NCI-H526 (cell line): ENCODE measurements around the gene TAF4.

ENCODE experiments used
- DNase-seq, 2 experiments: peaks; one replicate each; lab custom pipeline; 2025; lab: John Stamatoyannopoulos, UW

Gene TAF4

DNA sequence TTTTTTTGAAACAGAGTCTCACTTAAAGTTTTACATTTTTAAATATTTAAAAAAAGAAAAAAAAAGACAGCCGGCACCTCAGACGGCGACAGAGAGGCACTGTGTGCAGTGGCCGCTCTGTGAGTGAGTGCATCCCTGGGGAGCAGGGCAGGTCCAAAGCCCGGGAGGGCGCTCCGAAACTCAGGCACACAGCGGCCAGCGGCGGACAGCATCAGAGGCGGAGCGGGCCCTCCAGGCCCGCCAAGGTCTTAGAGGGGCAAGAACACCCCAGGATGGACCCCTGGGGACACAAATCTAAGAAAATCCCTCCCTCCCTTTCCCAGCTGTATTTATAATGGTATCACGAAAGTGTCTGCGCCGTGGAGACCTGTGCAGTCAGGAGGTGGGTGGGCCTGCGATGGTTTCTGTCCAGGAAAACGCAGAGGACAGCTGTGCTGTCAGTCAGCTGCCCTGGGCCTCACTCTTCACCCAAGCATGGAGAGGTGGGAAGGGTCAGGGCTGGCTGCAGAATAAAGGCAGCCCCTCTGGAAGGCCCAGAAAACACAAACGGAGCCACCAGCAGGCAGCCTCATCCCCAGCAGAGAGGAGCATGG, 43.8 kb downstream of the TAF4 start:
- no peak for DNase-seq

DNA sequence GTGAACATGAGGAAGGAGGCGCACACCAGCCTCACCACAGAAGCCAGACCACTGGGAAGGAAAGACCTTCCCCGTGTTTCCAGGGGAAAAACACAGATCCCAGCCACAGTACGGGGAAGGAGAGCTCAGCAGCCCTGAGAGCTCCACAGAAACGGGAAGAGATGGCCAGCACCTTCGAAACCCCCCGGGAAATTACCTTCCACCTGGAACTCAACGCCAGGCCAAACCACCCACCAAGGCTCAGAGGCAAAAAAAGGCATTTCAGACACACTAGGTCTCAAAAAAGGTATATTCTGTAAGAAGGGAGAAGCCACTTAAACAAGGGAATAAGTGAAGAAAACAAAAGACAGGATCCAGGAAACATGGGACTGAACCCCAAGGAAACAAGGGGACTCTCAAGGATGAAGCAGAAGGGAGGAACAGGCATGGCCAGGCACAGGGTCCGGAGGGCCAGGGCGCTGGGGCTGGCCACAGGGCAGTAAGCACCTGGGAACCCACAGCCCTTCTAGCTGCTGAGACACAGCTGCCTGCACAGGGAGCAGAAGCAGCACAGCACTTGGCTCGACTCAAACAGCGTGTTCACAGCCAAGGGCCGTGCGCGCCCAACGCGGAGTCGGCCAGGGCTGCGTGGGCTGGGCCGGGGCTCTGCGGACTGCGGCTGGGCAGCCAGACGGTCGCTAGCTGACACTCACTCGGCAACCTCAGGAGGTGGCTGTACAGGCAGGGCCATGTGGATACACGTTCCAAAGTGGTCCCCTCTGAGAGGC, 44.6 kb downstream of the TAF4 start:
- DNase-seq, result peak in 1 of 2 experiments; percentile 34

DNA sequence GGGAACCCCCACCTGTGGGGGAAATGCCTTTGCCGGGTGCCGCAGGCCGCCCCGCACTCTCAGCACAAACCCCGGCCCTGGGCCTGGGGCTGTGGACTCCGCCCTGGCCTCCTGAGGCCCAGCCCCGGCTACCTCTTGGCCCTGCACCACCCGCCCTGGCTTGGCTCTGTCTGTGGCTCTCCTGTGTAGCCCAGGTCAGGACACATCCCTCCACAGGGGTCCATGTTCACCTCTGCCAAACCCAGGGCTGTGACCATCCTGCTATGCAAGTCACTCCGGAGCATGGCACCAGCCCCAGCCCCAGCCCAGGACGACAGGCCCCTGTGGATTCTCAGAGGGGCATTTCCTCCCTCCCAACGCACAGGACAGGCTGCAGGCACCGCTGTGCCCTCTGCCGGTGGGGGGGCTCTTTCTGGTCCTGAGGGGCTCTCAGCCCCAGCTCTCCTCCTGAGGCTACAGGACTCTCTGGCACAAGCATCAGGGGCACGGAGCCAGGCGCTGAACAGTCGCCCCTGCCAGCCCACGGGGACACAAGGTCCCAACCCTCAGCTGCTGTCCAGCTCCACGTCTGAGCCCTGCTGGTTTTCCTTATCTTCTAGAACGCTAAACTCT, 45.7 kb downstream of the TAF4 start:
- DNase-seq, result no peak

DNA sequence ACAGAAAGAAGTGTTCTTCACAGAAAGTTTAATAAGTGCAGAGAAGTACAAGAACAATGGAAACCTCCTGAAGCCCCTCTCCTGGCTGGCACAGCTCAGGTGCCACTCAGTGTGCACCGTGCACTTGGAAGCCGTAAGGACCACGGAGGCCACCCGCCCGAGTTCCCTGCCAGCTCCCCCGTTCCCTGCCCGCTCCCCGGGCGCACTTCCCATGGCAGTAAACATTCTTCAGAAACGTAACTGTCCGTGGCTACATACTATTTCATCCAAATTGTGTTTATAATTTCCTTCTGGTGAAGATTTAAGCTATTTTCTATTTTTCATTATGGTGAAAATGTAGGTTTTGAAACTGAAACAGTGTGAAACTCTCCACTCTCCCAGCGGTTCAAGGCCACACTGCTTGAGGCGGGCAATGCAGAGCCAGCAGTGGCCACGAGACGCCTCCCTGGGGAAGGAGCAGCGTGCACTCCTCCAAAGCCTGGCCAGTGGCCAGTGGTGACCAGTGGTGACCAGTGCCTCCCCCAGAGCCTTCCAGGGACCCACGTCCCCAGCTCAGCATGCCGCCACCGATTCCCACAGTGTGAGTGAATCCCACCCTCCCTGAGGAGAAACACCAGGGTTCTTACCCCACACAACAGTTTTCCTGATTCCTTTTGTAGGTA, 46.4 kb downstream of the TAF4 start:
- DNase-seq, result no peak

DNA sequence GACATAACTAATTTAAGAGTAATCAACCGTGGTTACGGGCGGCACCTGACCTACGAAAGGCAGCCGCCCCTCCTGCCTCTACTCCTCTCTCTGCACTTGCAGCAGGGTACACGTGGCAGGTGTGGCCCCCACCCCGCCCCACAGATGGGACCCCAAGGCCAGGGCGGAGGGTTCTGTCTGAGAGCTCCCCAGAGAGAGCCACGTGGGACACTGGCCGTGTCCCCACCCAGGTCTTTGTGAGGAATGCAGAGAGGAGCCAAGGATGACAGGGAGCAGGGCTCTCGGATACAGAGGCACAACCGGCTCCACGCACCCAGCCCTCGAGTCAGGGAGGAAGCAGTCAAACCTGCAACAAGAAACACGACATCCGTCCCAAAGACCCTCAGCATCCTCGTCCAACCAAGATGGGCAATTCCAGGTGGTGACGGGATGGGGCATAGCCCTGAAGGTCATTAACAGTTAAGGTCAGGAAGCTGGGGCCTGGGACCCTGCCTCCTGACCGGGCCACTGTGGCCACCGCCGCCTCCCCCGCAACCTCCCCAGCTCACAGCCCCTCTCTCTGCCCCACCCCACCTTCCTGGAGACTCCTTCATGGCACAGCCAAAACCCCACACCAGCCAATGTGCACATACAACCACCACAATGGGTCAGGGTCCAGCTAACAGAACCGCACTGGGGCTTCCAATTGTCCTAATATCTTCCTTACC, 47.1 kb downstream of the TAF4 start:
- DNase-seq, result no peak

DNA sequence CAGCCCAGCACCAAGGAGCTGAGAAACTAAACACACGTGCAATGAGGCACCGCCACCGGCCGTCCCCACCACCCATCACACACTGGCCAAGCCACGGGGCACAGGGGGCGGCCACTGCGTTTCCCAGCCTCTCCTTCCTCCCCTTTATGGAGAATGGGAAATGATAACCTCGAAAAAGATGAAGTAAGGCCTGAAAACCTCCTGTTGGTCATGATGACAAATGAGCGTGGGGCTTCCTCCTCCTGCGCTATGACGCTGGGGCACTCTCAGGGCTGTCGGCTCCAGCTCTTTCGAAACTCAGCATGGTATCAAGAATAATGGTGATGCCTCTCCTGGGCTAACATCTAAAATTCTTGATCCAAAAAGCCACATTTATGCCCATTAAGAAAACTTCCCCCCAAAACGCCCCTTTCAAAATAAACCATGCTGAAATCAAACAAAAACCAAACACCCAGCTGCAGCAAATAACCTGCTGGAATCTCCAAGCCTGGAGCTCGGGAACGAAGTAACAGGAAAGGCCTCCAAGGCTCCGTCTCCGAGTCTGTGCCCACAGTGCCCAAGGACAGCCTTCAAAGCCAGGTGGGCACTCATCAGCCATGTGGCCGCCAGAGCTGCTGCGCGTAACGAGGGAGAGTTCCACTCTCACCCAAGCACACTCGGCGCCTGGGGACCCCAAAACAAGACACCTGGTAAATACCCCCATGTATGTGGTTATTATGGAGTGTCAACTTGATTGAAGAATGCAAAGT, 50.0 kb downstream of the TAF4 start:
- DNase-seq, result no peak

DNA sequence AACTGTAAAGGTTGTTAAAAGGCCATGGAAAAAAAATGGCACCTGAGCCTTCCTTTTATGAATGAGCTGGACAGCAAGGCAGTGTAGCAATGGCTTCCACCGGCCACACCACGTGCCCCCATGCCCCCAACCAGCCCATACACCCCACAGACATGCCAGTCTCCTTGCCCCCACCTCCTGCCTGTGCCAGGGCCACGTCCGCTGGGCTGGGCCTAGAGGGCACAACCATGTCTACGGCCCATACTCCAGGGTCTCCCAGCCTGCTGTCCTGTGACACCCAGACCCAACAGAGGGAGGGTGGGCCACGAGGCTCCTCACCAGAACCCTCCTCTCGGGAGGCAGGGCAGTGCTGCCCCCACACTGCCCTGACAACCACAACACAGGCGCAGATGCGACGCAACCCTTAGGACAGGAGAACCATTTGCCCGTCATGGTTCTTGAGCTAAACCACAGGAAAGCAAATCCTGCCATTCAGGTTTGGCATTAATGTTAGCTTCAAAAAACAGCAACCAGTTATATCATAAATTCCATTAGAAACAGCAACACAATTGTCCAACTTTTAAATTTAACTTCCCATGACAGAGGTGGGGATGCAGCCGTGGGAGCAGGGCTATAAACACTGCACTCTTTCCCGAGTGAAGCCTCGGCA, 50.7 kb downstream of the TAF4 start:
- no peak for DNase-seq

DNA sequence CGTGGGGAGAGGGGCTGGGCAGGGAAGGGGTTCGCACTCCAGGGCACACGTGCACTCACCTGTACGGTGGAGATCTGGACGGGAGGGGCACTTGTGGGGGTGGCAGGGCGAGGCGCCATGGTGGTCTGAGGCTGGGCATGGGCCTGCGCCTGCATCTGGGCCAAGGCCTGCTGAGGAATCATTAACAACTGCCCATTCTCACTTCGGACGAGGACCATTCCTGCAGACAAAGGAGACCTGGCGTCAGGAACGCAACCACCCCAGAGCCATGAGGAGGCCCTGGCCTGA, 51.2 kb downstream of the TAF4 start:
- no peak for DNase-seq

DNA sequence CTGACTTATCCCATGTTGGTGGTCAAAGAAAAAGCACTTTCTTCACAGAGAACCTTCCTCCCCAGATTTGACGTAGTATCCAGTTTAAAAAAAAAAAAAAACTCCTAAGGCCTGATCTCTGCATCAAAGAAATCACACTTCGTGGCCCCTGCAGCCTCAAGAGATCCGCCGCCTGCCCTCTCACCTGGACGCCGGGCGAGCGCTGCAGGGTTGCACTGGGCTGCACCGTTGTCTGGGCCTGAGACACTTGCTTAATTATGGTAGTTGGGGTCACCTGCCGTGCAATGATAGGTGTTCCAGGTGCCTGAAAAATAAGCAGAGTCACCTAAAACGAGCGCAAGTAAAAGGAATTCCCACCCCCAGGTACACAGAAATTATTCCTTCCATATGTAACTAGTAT, 53.0 kb downstream of the TAF4 start:
- DNase-seq, result no peak

DNA sequence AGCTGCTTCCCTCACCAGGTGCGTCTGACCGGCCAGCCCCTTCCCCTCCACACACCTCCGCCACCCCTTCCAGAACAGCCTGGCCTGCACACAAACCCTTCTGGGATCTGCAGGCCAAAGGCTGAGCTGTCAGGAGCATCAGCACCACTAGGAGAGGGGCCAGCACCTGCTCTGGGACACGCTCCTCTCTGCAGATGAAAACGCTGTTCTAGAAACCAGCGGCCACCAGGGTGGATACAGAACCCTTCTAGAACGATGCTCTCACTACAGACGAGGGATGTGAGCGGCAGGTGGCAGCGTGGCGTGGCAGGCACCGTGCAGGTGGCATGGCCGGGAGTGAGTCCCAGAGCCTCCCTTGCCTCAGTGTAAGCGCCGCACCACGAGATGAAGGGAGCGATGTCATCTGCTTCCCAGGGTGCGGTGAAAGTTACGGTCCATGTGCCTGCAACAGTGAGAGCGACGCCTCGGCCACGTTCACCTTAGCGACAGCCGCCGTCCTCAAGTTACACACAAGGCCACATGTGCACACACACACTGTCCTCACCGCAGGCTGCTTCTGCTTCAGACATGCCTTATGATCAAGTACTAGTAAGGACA, 53.6 kb downstream of the TAF4 start:
- DNase-seq, result peak in 1 of 2 experiments; percentile 32

DNA sequence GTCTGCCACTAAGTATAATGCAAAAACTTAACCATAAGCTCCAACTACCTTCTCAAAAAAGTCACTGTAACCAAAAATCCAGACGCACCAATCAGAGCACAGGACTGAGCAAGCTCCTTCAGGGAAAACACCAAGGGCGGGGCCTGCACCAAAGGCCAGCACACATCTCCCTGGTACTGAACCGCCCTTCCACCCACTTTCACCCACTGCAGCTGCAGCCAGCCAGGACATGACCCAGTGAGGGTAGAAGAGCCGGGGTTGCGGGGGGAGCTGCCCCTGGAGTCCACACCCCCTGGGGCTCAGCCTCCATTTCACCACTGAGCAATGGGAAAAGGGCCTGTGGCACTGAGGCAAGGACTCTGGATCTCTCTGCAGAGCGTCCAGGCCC, 54.3 kb downstream of the TAF4 start:
- peak in 1 of 2 experiments; percentile 54 for DNase-seq

DNA sequence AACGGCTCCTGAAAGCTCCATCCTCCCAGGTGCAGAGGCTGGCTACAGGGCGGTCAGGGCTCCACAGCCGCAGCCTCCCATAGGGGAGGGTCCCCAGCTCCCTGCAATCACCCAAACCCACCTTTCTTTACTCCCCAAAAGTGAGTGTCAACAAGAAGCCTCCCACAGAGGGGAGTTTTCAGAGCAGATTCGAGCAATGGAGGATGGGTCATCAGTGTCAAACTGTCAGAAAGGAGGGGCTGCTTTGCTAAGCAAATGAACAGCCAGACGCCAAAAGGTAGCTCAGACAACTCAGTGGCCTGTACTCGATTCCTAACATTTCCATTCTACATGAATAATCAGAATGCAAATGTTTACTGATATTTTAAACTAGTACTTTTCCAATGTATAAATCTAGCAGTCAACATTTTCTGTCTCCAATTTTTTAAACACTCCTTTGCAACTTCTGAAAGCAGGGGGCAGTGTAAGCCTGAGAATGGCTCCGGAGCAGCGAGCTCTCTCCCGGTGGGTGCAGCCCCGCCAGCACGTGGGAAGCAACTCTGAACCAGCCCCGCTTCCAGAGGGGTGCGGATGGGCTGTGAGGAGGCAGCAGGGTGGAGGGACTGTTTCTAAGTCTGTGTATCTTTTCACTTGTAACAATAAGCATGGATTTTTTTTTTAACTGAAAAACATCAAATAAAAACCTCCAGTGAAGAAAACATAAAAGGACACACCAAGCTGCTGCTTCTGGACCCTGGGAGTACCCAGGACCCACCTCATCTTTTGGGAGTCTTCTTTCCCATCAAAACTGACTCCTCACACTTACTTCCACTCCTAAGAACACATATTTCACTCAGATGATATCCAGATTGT, 54.9 kb downstream of the TAF4 start:
- peak; percentile 97 to 98 for DNase-seq

DNA sequence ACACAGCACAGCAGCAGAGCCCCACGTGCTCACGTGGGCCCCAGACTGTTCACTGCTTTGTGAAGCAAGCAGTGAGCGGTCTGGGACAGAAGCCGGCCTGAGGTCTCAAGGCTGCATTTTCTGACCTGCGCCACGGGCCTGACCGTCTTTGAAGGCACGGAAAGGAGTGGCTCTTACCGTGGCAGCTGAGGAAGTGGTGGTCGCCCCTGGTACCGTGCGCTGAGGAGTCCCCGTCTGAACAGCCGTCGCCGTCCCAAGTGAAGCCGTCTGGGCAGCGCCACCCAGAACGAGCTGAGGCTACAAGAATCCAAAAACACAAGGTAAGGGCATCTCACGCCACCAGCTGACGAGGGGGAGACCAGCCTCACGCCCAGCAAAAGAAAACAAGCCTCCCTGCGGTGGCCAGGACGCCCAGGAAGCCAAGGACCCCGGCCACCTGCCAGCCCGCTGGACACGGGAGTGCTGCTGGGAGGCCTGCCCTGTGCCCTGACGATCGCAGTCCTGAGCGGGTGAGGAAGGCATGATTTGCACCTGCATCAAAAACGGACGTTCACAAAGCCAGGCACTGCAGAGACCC, 55.7 kb downstream of the TAF4 start:
- peak in 1 of 2 experiments; percentile 59 for DNase-seq

DNA sequence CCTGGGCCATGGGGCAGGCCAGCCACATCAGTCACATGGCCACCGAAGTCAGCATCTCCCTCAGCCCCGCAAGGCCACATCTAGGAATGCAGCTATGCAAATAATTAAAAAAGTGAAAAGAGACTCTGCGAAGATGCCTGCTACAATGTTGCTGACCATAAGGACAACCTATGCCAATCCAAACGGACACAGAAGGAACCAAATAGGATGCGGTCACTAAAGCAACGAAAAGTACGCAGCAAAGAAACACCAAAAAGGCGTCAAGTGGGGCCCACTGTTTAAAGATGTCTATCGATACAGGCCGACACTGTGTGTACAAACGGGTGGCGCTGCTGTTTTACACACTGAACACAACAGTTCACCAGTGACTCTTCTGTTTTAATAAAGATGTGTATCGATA, 56.4 kb downstream of the TAF4 start:
- DNase-seq, result peak; percentile 42 to 70

DNA sequence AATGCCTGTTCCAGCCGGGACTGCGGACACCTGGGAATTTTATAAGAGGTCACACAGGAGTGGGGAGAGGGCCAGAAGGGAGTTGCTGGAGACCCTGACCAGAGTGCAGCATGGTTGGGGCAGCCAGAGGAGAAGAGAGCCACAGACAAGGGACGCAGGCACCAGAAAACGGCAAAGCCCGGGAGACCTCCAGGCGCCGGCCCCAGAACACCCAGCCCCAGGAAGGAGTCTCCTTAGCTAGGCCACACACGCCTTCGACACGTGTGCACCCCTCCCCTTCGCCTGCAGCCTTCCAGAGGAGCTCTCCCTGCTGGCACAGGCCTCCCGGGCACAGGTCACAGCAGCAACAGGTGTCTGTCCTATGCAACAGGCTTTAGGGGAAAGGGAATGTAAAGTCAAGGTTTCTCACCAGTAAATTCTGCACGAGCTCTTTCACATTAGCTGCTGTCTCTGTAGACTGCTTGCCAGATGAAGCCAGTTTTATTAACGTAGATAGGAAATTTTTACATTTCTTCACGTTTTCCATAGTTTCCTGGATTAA, 57.0 kb downstream of the TAF4 start:
- peak in 1 of 2 experiments; percentile 33 for DNase-seq

DNA sequence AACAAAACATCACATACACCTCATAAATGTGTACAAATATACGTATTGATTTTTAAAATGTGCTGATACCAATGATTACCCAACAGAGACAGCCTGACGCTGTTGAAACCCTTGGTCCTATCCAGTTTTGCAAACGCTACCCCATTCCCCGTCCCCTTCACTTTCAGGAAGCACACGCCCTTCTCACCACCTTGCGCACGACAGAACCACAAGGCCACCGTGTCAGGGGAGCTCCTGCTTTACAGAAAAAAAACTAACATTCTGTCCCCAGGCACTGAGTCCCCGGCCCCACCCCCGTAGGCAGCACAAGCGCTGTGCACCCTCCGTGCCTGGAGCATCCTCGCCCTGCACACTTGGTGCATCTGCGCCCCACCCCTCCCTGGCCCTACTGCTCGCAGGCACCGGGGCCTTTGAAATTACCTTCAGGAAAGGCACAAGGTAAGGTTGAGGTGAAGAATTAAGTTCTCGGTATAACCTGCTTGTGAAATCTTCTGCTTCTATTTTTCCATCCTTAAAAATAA, 58.5 kb downstream of the TAF4 start:
- no peak for DNase-seq

DNA sequence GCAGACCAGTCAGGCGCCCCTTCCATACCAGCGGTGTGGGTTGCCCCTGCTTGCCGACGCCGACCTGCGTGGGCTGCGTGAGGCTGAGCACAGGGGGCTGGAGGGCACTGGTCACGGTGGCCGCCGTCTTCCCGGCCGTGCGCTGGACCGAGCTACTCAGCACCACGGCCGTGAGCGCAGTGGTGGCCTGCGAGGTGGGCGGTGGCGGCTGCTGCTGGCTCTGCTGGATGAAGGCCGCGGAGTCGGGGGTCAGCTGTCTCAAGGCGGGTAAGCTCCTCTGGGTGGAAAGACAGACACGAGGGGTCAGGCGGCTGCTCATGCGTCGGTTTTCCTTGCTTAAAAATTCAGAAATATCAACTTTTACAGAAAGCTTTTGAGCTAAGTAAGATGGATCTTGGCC, 59.2 kb downstream of the TAF4 start:
- DNase-seq, result no peak

DNA sequence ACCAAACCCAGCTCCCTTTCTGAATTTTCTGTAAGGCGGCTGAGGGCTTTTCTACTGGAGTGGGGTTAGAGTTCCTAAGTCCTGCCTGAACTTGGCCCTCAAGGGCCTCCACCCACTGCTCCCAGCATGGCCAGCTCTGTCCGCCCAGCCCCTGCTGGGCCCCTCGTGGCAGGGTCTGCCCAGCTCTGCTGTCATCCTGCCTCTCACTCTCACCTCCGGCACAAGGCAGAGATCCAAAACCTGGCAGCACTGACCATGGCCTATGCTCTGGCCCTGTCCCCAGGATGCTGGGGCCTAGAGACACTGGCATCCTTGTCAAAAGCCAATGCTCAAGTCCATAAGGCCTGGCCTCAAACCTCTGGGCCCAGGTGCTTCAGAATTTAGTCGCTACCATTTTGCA, 61.1 kb downstream of the TAF4 start:
- no peak for DNase-seq
